Breast epithelium (tissue), 3 donors: ENCODE data around the gene ZCCHC10.

Experiments used
- POLR2A ChIP-seq: fragments of 450-650 bp; IDR thresholded peaks from one replicate; pipeline ENCODE4 v1.6.1; 2016; ENCODE audit warnings: antibody characterized with exemption, mild to moderate bottlenecking, moderate library complexity
- TF ChIP-seq, protein P1 (sequence below), 3 donors: fragments of 450-650 bp; IDR thresholded peaks; one replicate each; pipeline ENCODE4 v1.5.1; 2016 to 2017; ENCODE audit warnings: antibody characterized with exemption in 3 of 3, mild to moderate bottlenecking in 3 of 3, moderate library complexity in 3 of 3

DNA sequence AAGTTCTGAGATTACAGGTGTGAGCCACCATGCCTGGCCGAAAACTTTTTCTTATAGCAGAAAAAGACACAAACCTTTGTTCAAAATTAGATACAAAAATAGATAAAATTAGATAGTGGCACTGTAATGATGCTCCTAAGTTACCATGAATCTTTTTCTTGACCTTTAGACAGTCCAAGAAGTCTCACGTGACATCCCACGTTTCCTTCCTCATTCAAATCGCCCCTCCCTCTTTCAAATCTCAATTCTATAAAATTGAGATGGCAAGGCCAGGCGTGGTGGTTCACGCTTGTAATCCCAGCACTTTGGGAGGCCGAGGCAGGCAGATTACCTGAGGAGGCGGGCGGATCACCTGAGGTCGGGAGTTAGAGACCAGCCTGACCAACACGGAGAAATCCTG is 7.7 kb upstream of the ZCCHC10 start:
- TF ChIP-seq, protein P1, sequence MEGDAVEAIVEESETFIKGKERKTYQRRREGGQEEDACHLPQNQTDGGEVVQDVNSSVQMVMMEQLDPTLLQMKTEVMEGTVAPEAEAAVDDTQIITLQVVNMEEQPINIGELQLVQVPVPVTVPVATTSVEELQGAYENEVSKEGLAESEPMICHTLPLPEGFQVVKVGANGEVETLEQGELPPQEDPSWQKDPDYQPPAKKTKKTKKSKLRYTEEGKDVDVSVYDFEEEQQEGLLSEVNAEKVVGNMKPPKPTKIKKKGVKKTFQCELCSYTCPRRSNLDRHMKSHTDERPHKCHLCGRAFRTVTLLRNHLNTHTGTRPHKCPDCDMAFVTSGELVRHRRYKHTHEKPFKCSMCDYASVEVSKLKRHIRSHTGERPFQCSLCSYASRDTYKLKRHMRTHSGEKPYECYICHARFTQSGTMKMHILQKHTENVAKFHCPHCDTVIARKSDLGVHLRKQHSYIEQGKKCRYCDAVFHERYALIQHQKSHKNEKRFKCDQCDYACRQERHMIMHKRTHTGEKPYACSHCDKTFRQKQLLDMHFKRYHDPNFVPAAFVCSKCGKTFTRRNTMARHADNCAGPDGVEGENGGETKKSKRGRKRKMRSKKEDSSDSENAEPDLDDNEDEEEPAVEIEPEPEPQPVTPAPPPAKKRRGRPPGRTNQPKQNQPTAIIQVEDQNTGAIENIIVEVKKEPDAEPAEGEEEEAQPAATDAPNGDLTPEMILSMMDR (IDR thresholded peaks at IDR 0.05), result no peak
- TF ChIP-seq POLR2A, result no peak
